Ishikawa (cell line): ENCODE measurements around the gene SLC25A15.

Source experiments
- CREB1 ChIP-seq: IDR thresholded peaks from 2 replicates; pipeline ENCODE4 v1.6.1; 2012; ENCODE audit warnings: low read depth
- EP300 ChIP-seq: IDR thresholded peaks from 2 replicates; pipeline ENCODE4 v1.6.1; 2012; ENCODE audit warnings: borderline replicate concordance
- RAD21 ChIP-seq: IDR thresholded peaks from 2 replicates; pipeline ENCODE4 v1.6.1; 2012; ENCODE audit warnings: low read depth
- REST ChIP-seq: IDR thresholded peaks from 2 replicates; pipeline ENCODE4 v1.6.1; 2012; ENCODE audit warnings: low read depth, mild to moderate bottlenecking

- no peak for TF ChIP-seq RAD21
- TF ChIP-seq CREB1 = no peak
- no peak for TF ChIP-seq REST
- no peak for TF ChIP-seq EP300
These were observed 5.3 kb downstream of the SLC25A15 start for GRCh38 chr13:40794414-40795368.
